ENCODE results near the gene SLC26A1.

The SLC26A1 gene

GRCh38 chr4:1022051-1022738 is 29.0 kb upstream of the SLC26A1 start:
- Histone ChIP-seq H4K20me1 (ENCODE audit: insufficient read depth, low read length) (no peaks in the 10 kb centered on the region), H3K79me2 (ENCODE audit: low read length) (no peaks in the 10 kb centered on the region)

DNA sequence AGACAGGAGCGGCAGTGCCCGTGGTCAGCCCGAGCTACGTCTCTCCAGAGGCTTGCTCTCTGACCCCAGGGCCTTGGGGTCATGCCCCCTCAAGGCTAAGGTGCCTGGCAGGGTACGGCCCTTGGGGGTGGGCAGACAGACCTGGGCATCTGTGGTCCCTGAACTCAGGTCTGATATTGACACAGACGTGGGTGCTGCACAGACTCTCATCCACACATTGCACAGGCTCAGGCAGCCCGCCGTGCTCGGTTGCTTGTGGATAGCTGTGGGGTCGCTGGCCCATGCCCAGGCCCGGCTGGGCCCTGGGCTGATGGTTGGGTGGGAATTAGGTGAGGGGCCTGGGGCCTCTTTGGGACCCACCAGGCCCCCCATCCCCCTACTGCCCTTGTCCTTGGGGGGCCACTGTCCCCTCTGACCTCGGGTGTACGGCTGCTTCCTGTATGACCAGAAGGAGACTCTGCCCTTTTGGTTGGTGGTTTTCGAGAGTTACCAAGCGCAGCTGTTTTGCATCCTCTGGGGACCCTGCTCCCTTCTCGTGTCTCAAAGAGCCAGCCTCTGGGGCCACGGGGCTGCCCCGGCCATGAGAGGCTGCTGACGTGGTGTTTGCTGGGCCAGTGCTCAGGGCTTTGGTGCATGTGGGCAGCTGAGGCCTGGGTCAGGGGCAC is 28.3 kb upstream of the SLC26A1 start:
- no peak overlapping the region for H3K4me3 ChIP-seq (ENCODE audit: low read length)
- no peaks in the 10 kb centered on the region for H3K4me1 ChIP-seq (ENCODE audit: low read length)
- no peaks in the 10 kb centered on the region for H3K36me3 ChIP-seq (replicated peaks; ENCODE audit: insufficient read depth, low read length)
- H3K4me2 ChIP-seq (ENCODE audit: low read depth, low read length): no peak overlapping the region
- TF ChIP-seq EZH2phosphoT487 (IDR thresholded peaks at IDR 0.05; ENCODE audit: low read length) (no peak), EZH2 (optimal IDR thresholded peaks at IDR 0.05; ENCODE audit: low read depth, low read length) (no peak)
- TF ChIP-seq, protein P1, sequence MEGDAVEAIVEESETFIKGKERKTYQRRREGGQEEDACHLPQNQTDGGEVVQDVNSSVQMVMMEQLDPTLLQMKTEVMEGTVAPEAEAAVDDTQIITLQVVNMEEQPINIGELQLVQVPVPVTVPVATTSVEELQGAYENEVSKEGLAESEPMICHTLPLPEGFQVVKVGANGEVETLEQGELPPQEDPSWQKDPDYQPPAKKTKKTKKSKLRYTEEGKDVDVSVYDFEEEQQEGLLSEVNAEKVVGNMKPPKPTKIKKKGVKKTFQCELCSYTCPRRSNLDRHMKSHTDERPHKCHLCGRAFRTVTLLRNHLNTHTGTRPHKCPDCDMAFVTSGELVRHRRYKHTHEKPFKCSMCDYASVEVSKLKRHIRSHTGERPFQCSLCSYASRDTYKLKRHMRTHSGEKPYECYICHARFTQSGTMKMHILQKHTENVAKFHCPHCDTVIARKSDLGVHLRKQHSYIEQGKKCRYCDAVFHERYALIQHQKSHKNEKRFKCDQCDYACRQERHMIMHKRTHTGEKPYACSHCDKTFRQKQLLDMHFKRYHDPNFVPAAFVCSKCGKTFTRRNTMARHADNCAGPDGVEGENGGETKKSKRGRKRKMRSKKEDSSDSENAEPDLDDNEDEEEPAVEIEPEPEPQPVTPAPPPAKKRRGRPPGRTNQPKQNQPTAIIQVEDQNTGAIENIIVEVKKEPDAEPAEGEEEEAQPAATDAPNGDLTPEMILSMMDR (IDR thresholded peaks at IDR 0.05; ENCODE audit: low read length): no peak
- no peaks in the 10 kb centered on the region for H3K9me3 ChIP-seq (replicated peaks; ENCODE audit: insufficient read depth, low read length)
- H3K79me2 ChIP-seq (ENCODE audit: low read length): no peaks in the 10 kb centered on the region
- H3K9me2 ChIP-seq (replicated peaks; ENCODE audit: insufficient read depth, low read length): no peaks in the 10 kb centered on the region
- H3K27me3 ChIP-seq (replicated peaks; ENCODE audit: insufficient read depth, low read length): no peaks in the 10 kb centered on the region
- no peak for DNase-seq
- no peaks in the 10 kb centered on the region for H4K20me1 ChIP-seq (ENCODE audit: insufficient read depth, low read length)
- no peak overlapping the region for H3K27ac ChIP-seq (ENCODE audit: low read length)
- H2AFZ ChIP-seq (ENCODE audit: low read length): no peak overlapping the region
- no peaks in the 10 kb centered on the region for H3F3A ChIP-seq (ENCODE audit: insufficient read depth, low read length)
- no peak overlapping the region for H3K9ac ChIP-seq (ENCODE audit: low read length)

More at GRCh38 chr4:1022051-1022738, 29.0 kb upstream of the SLC26A1 start:
- Histone ChIP-seq H2AFZ (ENCODE audit: low read length) (no peak overlapping the region), H3K9ac (ENCODE audit: low read length) (no peak overlapping the region), H3K27me3 (replicated peaks; ENCODE audit: insufficient read depth, low read length) (no peaks in the 10 kb centered on the region), H3K4me2 (ENCODE audit: low read depth, low read length) (no peak overlapping the region), H3K4me3 (ENCODE audit: low read length) (no peak overlapping the region), H3K4me1 (ENCODE audit: low read length) (no peaks in the 10 kb centered on the region), H3K27ac (ENCODE audit: low read length) (no peak overlapping the region), H3F3A (ENCODE audit: insufficient read depth, low read length) (no peaks in the 10 kb centered on the region), H3K9me2 (replicated peaks; ENCODE audit: insufficient read depth, low read length) (no peaks in the 10 kb centered on the region), H3K9me3 (replicated peaks; ENCODE audit: insufficient read depth, low read length) (no peaks in the 10 kb centered on the region), H3K36me3 (replicated peaks; ENCODE audit: insufficient read depth, low read length) (no peaks in the 10 kb centered on the region)
- TF ChIP-seq, protein P1 (IDR thresholded peaks at IDR 0.05; ENCODE audit: low read length): no peak
- TF ChIP-seq EZH2 (optimal IDR thresholded peaks at IDR 0.05; ENCODE audit: low read depth, low read length) (no peak), EZH2phosphoT487 (IDR thresholded peaks at IDR 0.05; ENCODE audit: low read length) (no peak)
- no peak for DNase-seq

- H3K9ac ChIP-seq (ENCODE audit: low read length): no peak overlapping the region
- H3F3A ChIP-seq (ENCODE audit: insufficient read depth, low read length): no peaks in the 10 kb centered on the region
- no peaks in the 10 kb centered on the region for H3K9me2 ChIP-seq (replicated peaks; ENCODE audit: insufficient read depth, low read length)
- no peak overlapping the region for H3K27ac ChIP-seq (ENCODE audit: low read length)
- H3K36me3 ChIP-seq (replicated peaks; ENCODE audit: insufficient read depth, low read length): no peaks in the 10 kb centered on the region
- no peaks in the 10 kb centered on the region for H3K27me3 ChIP-seq (replicated peaks; ENCODE audit: insufficient read depth, low read length)
- DNase-seq: no peak
- H3K4me1 ChIP-seq (ENCODE audit: low read length): no peaks in the 10 kb centered on the region
- no peaks in the 10 kb centered on the region for H3K79me2 ChIP-seq (ENCODE audit: low read length)
- H4K20me1 ChIP-seq (ENCODE audit: insufficient read depth, low read length): no peaks in the 10 kb centered on the region
- no peak overlapping the region for H2AFZ ChIP-seq (ENCODE audit: low read length)
- TF ChIP-seq EZH2 (optimal IDR thresholded peaks at IDR 0.05; ENCODE audit: low read depth, low read length) (no peak), EZH2phosphoT487 (IDR thresholded peaks at IDR 0.05; ENCODE audit: low read length) (no peak)
- TF ChIP-seq, protein P1 (IDR thresholded peaks at IDR 0.05; ENCODE audit: low read length): no peak
- H3K4me2 ChIP-seq (ENCODE audit: low read depth, low read length): no peak overlapping the region
- H3K9me3 ChIP-seq (replicated peaks; ENCODE audit: insufficient read depth, low read length): no peaks in the 10 kb centered on the region
- H3K4me3 ChIP-seq (ENCODE audit: low read length): no peak overlapping the region
These were observed 26.7 kb upstream of the SLC26A1 start for GRCh38 chr4:1019729-1020470.

Measured in MM.1S (cell line).